WTC11 (cell line): ENCODE results near the gene NLGN3. TPM values are rescaled to one million over a fixed set of nuclear protein-coding genes. Genes with fewer than 3 reads are reported as not detected.

Source experiments
- ATAC-seq: fragments of 200-7000 bp; cut with Tn5 transposase; 2 replicates; pipeline ENCODE4 v1.10.0; 2021; ENCODE audit warnings: mild to moderate bottlenecking, moderate library complexity
- CTCF ChIA-PET: fragments of 300-600 bp; sonication (Branson Sonifier 250); formaldehyde crosslinking; loops from one replicate; lab custom pipeline; 2021; ENCODE audit warnings: antibody characterized with exemption; lab: Charles Lee
- POLR2A ChIA-PET: fragments of 350-600 bp; sonication (Branson Sonifier 250); formaldehyde crosslinking; loops from one replicate; lab custom pipeline; 2021; ENCODE audit warnings: antibody characterized with exemption; lab: Charles Lee
- DNase-seq: peaks from one replicate; pipeline ENCODE4 v3.0.0; 2021; ENCODE audit warnings: low spot score
- H3K27ac Mint-ChIP-seq: 2 replicates; pipeline ENCODE4 v1.8.0; 2021; ENCODE audit warnings: mixed read lengths
- H3K27me3 Mint-ChIP-seq: 2 replicates; pipeline ENCODE4 v1.8.0; 2021; ENCODE audit warnings: low read depth, mild to moderate bottlenecking, moderate library complexity, mixed read lengths
- H3K36me3 Mint-ChIP-seq: 2 replicates; pipeline ENCODE4 v1.8.0; 2021; ENCODE audit warnings: mixed read lengths
- H3K4me1 Mint-ChIP-seq: 2 replicates; pipeline ENCODE4 v1.8.0; 2022; ENCODE audit warnings: mixed read lengths
- H3K4me3 Mint-ChIP-seq: 2 replicates; pipeline ENCODE4 v1.8.0; 2021; ENCODE audit warnings: mild to moderate bottlenecking, moderate library complexity, mixed read lengths
- H3K9me3 Mint-ChIP-seq: 2 replicates; pipeline ENCODE4 v1.8.0; 2021; ENCODE audit warnings: mixed read lengths
- CBFB ChIP-seq: sonication (generic); formaldehyde crosslinking; IDR thresholded peaks from 2 replicates; pipeline ENCODE4 v1.8.1; 2022; ENCODE audit warnings: mild to moderate bottlenecking, low read depth, missing genetic modification reagents
- E2F4 ChIP-seq: sonication (generic); formaldehyde crosslinking; IDR thresholded peaks from 2 replicates; pipeline ENCODE4 v1.8.1; 2022; ENCODE audit warnings: low read depth, mild to moderate bottlenecking, moderate library complexity, missing genetic modification reagents, borderline replicate concordance
- E2F5 ChIP-seq: sonication (generic); formaldehyde crosslinking; IDR thresholded peaks from 2 replicates; pipeline ENCODE4 v1.8.1; 2022; ENCODE audit warnings: mild to moderate bottlenecking, moderate library complexity, missing genetic modification reagents
- ETV6 ChIP-seq: sonication (generic); formaldehyde crosslinking; IDR thresholded peaks from 2 replicates; pipeline ENCODE4 v1.8.1; 2022; ENCODE audit warnings: mild to moderate bottlenecking, missing genetic modification reagents
- FOXK1 ChIP-seq: sonication (generic); formaldehyde crosslinking; IDR thresholded peaks from 2 replicates; pipeline ENCODE4 v1.8.0; 2022; ENCODE audit warnings: mild to moderate bottlenecking, moderate library complexity, missing genetic modification reagents
- GTF2I ChIP-seq: fragments of 250-450 bp; sonication (Bioruptor Pico); conservative IDR thresholded peaks from 2 replicates; pipeline ENCODE4 v1.4.0; 2021; ENCODE audit warnings: mild to moderate bottlenecking
- HMGA2 ChIP-seq: fragments of 250-450 bp; sonication (Bioruptor Pico); IDR thresholded peaks from 2 replicates; pipeline ENCODE4 v1.4.0; 2021; ENCODE audit warnings: mild to moderate bottlenecking, moderate library complexity
- IRF2 ChIP-seq: sonication (generic); formaldehyde crosslinking; IDR thresholded peaks from 2 replicates; pipeline ENCODE4 v1.8.0; 2022; ENCODE audit warnings: low read depth, missing genetic modification reagents, borderline replicate concordance
- JAZF1 ChIP-seq: fragments of 250-450 bp; sonication (Bioruptor Pico); IDR thresholded peaks from 2 replicates; pipeline ENCODE4 v1.9.0; 2021; ENCODE audit warnings: moderate library complexity, mild to moderate bottlenecking, inconsistent platforms
- KAT7 ChIP-seq: sonication (generic); formaldehyde crosslinking; IDR thresholded peaks from 2 replicates; pipeline ENCODE4 v1.8.1; 2023; ENCODE audit warnings: missing genetic modification reagents, mild to moderate bottlenecking, borderline replicate concordance
- MLX ChIP-seq: sonication (generic); formaldehyde crosslinking; IDR thresholded peaks from 2 replicates; pipeline ENCODE4 v1.8.1; 2023; ENCODE audit warnings: mild to moderate bottlenecking, missing genetic modification reagents, moderate library complexity
- NFATC4 ChIP-seq: fragments of 250-450 bp; sonication (Bioruptor Pico); IDR thresholded peaks from 2 replicates; pipeline ENCODE4 v1.9.0; 2021; ENCODE audit warnings: mild to moderate bottlenecking
- NR1H2 ChIP-seq: sonication (generic); formaldehyde crosslinking; IDR thresholded peaks from 2 replicates; pipeline ENCODE4 v1.9.0; 2021; ENCODE audit warnings: mild to moderate bottlenecking, moderate library complexity, missing genetic modification reagents
- NR3C1 ChIP-seq: sonication (generic); formaldehyde crosslinking; conservative IDR thresholded peaks from 2 replicates; pipeline ENCODE4 v1.8.1; 2023; ENCODE audit warnings: low read depth, mild to moderate bottlenecking, missing genetic modification reagents
- SP1 ChIP-seq: sonication (generic); formaldehyde crosslinking; conservative IDR thresholded peaks from 2 replicates; pipeline ENCODE4 v1.8.1; 2022; ENCODE audit warnings: missing genetic modification reagents
- ZNF121 ChIP-seq: sonication (generic); formaldehyde crosslinking; IDR thresholded peaks from 2 replicates; pipeline ENCODE4 v1.8.0; 2023; ENCODE audit warnings: missing genetic modification reagents
- total RNA-seq: library from RNA; stranded (reverse); gene quantifications from 3 replicates; pipeline ENCODE4 v1.2.3, GENCODE V29; 2021
- TF ChIP-seq, protein P1 (sequence below): sonication (generic); formaldehyde crosslinking; conservative IDR thresholded peaks from 2 replicates; pipeline ENCODE4 v1.8.1; 2023; ENCODE audit warnings: mild to moderate bottlenecking, low read depth, missing genetic modification reagents, moderate library complexity

Gene NLGN3
- total RNA-seq, 1 experiment from 2014 or later: 10.8 TPM

- DNase-seq (no peak), ATAC-seq (no peak)
- Mint-ChIP-seq H3K27ac (no peak overlapping the region), H3K9me3 (no peaks in the 10 kb centered on the region), H3K27me3 (no peaks in the 10 kb centered on the region), H3K4me3 (no peak overlapping the region), H3K36me3 (no peaks in the 10 kb centered on the region), H3K4me1 (no peaks in the 10 kb centered on the region)
- TF ChIP-seq HMGA2 (no peak), FOXK1 (no peak), IRF2 (CRISPR knock-in tag) (no peak), KAT7 (no peak), E2F4 (CRISPR knock-in tag) (no peak), NR3C1 (CRISPR knock-in tag) (no peak), NR1H2 (CRISPR knock-in tag) (no peak), ZNF121 (no peak), ETV6 (no peak), NFATC4 (CRISPR knock-in tag) (no peak)
- ChIA-PET POLR2A (no interaction called here), CTCF (no interaction called here)
These were observed 10.0 kb downstream of the NLGN3 start for GRCh38 chrX:71154641-71155040.

DNA sequence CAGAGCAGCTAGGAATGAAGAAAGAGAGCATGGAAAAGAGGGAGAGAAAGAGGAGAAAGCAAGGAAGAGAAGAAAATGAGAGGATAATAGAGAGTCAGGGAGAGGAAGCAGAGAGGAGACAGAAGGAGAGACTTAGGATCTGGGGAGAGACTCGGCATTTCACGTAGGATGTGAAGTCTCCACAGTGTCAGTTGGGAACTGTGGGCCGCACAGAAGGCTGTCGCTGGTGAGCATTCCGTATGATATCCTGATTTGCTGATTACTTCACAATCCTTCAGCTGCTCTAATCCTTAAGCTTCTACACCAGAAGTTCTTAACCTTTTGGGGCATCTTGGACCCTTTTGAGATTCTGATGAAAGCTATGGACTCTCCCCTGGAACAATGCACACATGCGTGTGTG is 14.0 kb downstream of the NLGN3 start:
- CTCF ChIA-PET: no interaction called here

More for the DNA sequence above, 14.0 kb downstream of the NLGN3 start:
- POLR2A ChIA-PET: no interaction called here
- DNase-seq (no peak), ATAC-seq (no peak)
- no peaks in the 10 kb centered on the region for H3K36me3 Mint-ChIP-seq
- H3K27ac Mint-ChIP-seq: no peak overlapping the region
- no peaks in the 10 kb centered on the region for H3K27me3 Mint-ChIP-seq
- peaks cover 6% of the 10 kb centered on the region for H3K4me1 Mint-ChIP-seq
- TF ChIP-seq E2F4 (CRISPR knock-in tag) (no peak), CBFB (no peak), GTF2I (CRISPR knock-in tag) (no peak), MLX (CRISPR knock-in tag) (no peak), E2F5 (no peak), JAZF1 (CRISPR knock-in tag) (no peak), SP1 (CRISPR knock-in tag) (no peak)
- TF ChIP-seq, protein P1, sequence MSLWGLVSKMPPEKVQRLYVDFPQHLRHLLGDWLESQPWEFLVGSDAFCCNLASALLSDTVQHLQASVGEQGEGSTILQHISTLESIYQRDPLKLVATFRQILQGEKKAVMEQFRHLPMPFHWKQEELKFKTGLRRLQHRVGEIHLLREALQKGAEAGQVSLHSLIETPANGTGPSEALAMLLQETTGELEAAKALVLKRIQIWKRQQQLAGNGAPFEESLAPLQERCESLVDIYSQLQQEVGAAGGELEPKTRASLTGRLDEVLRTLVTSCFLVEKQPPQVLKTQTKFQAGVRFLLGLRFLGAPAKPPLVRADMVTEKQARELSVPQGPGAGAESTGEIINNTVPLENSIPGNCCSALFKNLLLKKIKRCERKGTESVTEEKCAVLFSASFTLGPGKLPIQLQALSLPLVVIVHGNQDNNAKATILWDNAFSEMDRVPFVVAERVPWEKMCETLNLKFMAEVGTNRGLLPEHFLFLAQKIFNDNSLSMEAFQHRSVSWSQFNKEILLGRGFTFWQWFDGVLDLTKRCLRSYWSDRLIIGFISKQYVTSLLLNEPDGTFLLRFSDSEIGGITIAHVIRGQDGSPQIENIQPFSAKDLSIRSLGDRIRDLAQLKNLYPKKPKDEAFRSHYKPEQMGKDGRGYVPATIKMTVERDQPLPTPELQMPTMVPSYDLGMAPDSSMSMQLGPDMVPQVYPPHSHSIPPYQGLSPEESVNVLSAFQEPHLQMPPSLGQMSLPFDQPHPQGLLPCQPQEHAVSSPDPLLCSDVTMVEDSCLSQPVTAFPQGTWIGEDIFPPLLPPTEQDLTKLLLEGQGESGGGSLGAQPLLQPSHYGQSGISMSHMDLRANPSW (CRISPR knock-in tag): no peak
- TF ChIP-seq, all 79 proteins: peak for 0
- no peak overlapping the region for H3K4me3 Mint-ChIP-seq
- H3K9me3 Mint-ChIP-seq: no peaks in the 10 kb centered on the region
